DMS79 (cell line): ENCODE results near the gene RHEX.
"Not testable (repeated sequence)": the region's sequence is repeated elsewhere in the genome, so short reads cannot be mapped to it uniquely, and the experiment has no call there.

Source experiments
- DNase-seq: peaks from one replicate; lab custom pipeline; 2025; lab: John Stamatoyannopoulos, UW

Gene RHEX

GRCh38 chr1:206052919-206053610, at the start of gene RHEX:
Gene RHEX, plus strand, starts transcription at chr1:206053173. Its CDS starts 44,656 bp downstream, at chr1:206097829.
- not testable (repeated sequence) for DNase-seq

- DNase-seq = no peak
Observed at GRCh38 chr1:206003854-206004800, 48.8 kb upstream of the RHEX start.

- DNase-seq = no peak
Observed at GRCh38 chr1:206004826-206005225, 48.1 kb upstream of the RHEX start.

GRCh38 chr1:206005234-206005633, 47.7 kb upstream of the RHEX start:
- DNase-seq = no peak

- DNase-seq = no peak
Observed at GRCh38 chr1:206005778-206006180, 47.2 kb upstream of the RHEX start.

GRCh38 chr1:206006946-206007345, 46.0 kb upstream of the RHEX start:
- no peak for DNase-seq

GRCh38 chr1:206010060-206010459, 42.9 kb upstream of the RHEX start:
- no peak for DNase-seq

- no peak for DNase-seq
Observed at GRCh38 chr1:206011057-206011456, 41.9 kb upstream of the RHEX start.

- no peak for DNase-seq
Observed at GRCh38 chr1:206012086-206012859, 40.7 kb upstream of the RHEX start.

- DNase-seq = no peak
Observed at GRCh38 chr1:206013026-206013795, 39.8 kb upstream of the RHEX start.

GRCh38 chr1:206014601-206015000, 38.4 kb upstream of the RHEX start:
- DNase-seq = no peak

- no peak for DNase-seq
Observed at GRCh38 chr1:206015071-206015470, 37.9 kb upstream of the RHEX start.

- no peak for DNase-seq
Observed at GRCh38 chr1:206020393-206021007, 32.5 kb upstream of the RHEX start.

GRCh38 chr1:206021008-206021625, 31.9 kb upstream of the RHEX start:
- no peak for DNase-seq

GRCh38 chr1:206021626-206022365, 31.2 kb upstream of the RHEX start:
- no peak for DNase-seq

- no peak for DNase-seq
Observed at GRCh38 chr1:206022766-206023165, 30.2 kb upstream of the RHEX start.

- DNase-seq = no peak
Observed at GRCh38 chr1:206023695-206024094, 29.3 kb upstream of the RHEX start, which contains the start of gene CTSE. Gene CTSE, minus strand, starts transcription at chr1:206023895. Its CDS starts 104 bp downstream, at chr1:206023791.

GRCh38 chr1:206025283-206025820, 27.6 kb upstream of the RHEX start:
- no peak for DNase-seq

GRCh38 chr1:206029484-206029883, 23.5 kb upstream of the RHEX start:
- DNase-seq = no peak

GRCh38 chr1:206030191-206030590, 22.8 kb upstream of the RHEX start:
- DNase-seq = no peak
